HepG2 (cell line): ENCODE results near the gene OPRL1. TPM values are rescaled to one million over a fixed set of nuclear protein-coding genes. Genes with fewer than 3 reads are reported as not detected.

ENCODE experiments used
- ARNT ChIP-seq: fragments of 450-650 bp; IDR thresholded peaks from 2 replicates; pipeline ENCODE4 v1.6.1; 2017
- ISX ChIP-seq: sonication (generic); formaldehyde crosslinking; conservative IDR thresholded peaks from 2 replicates; pipeline ENCODE4 v1.5.0; 2020; ENCODE audit warnings: missing genetic modification reagents
- RFX5 ChIP-seq: IDR thresholded peaks from 2 replicates; pipeline ENCODE4 v1.6.1; 2011; ENCODE audit warnings: low read depth, low read length, improper control_type of control experiment
- SAP130 ChIP-seq: IDR thresholded peaks from 2 replicates; pipeline ENCODE4 v1.6.1; 2016; ENCODE audit warnings: low read depth
- SMAD3 ChIP-seq: sonication (generic); formaldehyde crosslinking; IDR thresholded peaks from 2 replicates; pipeline ENCODE4 v1.4.0; 2020; ENCODE audit warnings: missing genetic modification reagents
- TEAD2 ChIP-seq: sonication (generic); formaldehyde crosslinking; IDR thresholded peaks from 2 replicates; pipeline ENCODE4 v1.9.0; 2021; ENCODE audit warnings: missing genetic modification reagents
- TSC22D2 ChIP-seq: sonication (generic); formaldehyde crosslinking; IDR thresholded peaks from 2 replicates; pipeline ENCODE4 v1.5.1; 2020; ENCODE audit warnings: missing genetic modification reagents, mild to moderate bottlenecking, borderline replicate concordance
- U2AF1 ChIP-seq: fragments of 200-400 bp; formaldehyde crosslinking; optimal IDR thresholded peaks from 2 replicates; pipeline ENCODE3; 2017; ENCODE audit warnings: mild to moderate bottlenecking, low read depth, low read length
- ZNF263 ChIP-seq: sonication (generic); formaldehyde crosslinking; IDR thresholded peaks from 2 replicates; pipeline ENCODE4 v1.4.0; 2020; ENCODE audit warnings: missing genetic modification reagents
- ZNF607 ChIP-seq: sonication (generic); formaldehyde crosslinking; IDR thresholded peaks from 2 replicates; pipeline ENCODE4 v1.5.1; 2020; ENCODE audit warnings: missing genetic modification reagents, mild to moderate bottlenecking, borderline replicate concordance
- ZNF616 ChIP-seq: sonication (generic); formaldehyde crosslinking; IDR thresholded peaks from 2 replicates; pipeline ENCODE4 v1.5.0; 2020; ENCODE audit warnings: low read depth, mild to moderate bottlenecking, missing genetic modification reagents
- ZZZ3 ChIP-seq: sonication (generic); formaldehyde crosslinking; IDR thresholded peaks from 2 replicates; pipeline ENCODE4 v1.4.0; 2020; ENCODE audit warnings: missing genetic modification reagents, mild to moderate bottlenecking, borderline replicate concordance
- polyA plus RNA-seq, 8 experiments: library from polyadenylated mRNA; depleted of rRNA in 3 of 8; stranded (reverse) in 7 of 8; unstranded in 1 of 8; fragments of >200 nt; fragmentation: Illumina TruSeq in 4 of 8; extraction: Trizol in 4 of 8; gene quantifications; 2 replicates each; pipeline versions ENCODE4 v1.2.1 to v1.2.3, GENCODE V29; 2011 to 2016; ENCODE audit warnings: low read depth in 4 of 8, missing spikeins in 1 of 8, mixed read lengths in 1 of 8; ENCODE audit not compliant: insufficient read depth in 1 of 8
- total RNA-seq, 5 experiments: library from RNA; depleted of rRNA; stranded (reverse); fragments of >200 nt; fragmentation: Illumina TruSeq; extraction: Trizol; gene quantifications; 2 replicates each; pipeline ENCODE4 v1.2.3, GENCODE V29; 2016; ENCODE audit warnings: low read depth in 1 of 5
- TF ChIP-seq, protein P1 (sequence below): conservative IDR thresholded peaks from 2 replicates; pipeline ENCODE4 v1.6.1; 2018; ENCODE audit warnings: missing genetic modification reagents
- TF ChIP-seq, protein P2 (sequence below): sonication (generic); formaldehyde crosslinking; IDR thresholded peaks from 2 replicates; pipeline ENCODE4 v1.4.0; 2020; ENCODE audit warnings: missing genetic modification reagents
- TF ChIP-seq, protein P3 (sequence below): IDR thresholded peaks from 2 replicates; pipeline ENCODE4 v1.6.1; 2016; ENCODE audit warnings: missing compliant biosample characterization, missing genetic modification reagents, borderline replicate concordance
- TF ChIP-seq, protein P4 (sequence below): sonication (generic); formaldehyde crosslinking; IDR thresholded peaks from 2 replicates; pipeline ENCODE4 v1.4.0; 2020; ENCODE audit warnings: missing genetic modification reagents
- TF ChIP-seq, protein P5 (sequence below): sonication (generic); formaldehyde crosslinking; IDR thresholded peaks from 2 replicates; pipeline ENCODE4 v1.9.0; 2021; ENCODE audit warnings: missing genetic modification reagents, borderline replicate concordance
- TF ChIP-seq, protein P6 (sequence below): sonication (generic); formaldehyde crosslinking; IDR thresholded peaks from 2 replicates; pipeline ENCODE4 v1.4.0; 2020; ENCODE audit warnings: missing genetic modification reagents
- TF ChIP-seq, protein P7 (sequence below): IDR thresholded peaks from 2 replicates; pipeline ENCODE4 v1.6.1; 2016; ENCODE audit warnings: low read depth, control low read depth

OPRL1 gene
- total and polyA plus RNA-seq, 2 of the 13 experiments (the other 11 are each of a cell fraction or from before 2014, with no cell fraction given), result 0.35 to 0.71 TPM

DNA sequence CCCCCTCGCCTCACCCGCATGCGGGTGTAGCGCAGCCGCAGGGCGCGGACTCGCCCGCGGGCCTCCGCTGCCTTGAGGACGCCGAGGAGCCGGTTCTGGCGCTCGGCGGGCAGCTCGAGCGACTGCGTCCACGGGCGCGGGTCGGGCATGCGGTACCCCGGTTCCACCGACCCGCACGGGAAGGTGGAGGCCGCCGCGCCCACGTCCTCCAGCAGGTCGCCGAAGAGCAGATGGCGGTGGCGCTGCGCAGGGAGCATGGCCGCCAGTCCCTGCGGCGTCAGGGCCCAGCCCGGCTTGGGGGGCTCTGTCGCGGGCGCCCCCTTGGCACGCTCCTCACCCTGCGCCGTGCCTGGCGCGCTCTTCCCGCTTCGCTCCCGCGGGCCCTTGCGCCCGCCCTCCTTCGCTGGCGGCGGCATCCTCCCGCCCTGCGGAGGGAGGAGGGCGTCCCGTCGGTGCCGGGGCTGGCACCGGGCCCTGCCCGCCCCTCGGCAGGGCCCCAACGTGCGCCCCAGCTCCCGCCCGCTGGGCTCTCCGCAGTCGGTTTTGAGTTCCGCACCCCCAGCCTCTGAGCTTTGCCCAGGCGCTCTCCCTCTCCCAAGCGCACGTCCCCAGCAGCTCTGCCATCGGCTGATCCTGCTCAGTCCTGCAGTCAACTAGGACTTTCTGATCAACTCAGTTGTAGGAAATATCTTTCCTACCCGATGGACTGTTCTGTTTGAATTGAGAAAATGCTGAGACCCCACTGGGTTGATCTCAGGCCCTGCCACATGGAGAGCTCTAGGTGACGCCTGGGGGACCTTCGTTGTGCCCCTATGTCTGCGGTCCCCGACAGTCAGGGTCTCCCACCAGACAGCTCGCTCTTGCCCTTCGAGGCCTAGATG is 4.2 kb downstream of the OPRL1 start, which contains the start of gene LKAAEAR1 (continued):
- TF ChIP-seq, protein P1, sequence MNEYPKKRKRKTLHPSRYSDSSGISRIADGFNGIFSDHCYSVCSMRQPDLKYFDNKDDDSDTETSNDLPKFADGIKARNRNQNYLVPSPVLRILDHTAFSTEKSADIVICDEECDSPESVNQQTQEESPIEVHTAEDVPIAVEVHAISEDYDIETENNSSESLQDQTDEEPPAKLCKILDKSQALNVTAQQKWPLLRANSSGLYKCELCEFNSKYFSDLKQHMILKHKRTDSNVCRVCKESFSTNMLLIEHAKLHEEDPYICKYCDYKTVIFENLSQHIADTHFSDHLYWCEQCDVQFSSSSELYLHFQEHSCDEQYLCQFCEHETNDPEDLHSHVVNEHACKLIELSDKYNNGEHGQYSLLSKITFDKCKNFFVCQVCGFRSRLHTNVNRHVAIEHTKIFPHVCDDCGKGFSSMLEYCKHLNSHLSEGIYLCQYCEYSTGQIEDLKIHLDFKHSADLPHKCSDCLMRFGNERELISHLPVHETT (CRISPR knock-in tag), result peak; percentile 45; the same call in 1 of the 2 replicates
- TF ChIP-seq U2AF1 (no peak), ISX (CRISPR knock-in tag) (no peak), ZNF607 (CRISPR knock-in tag) (0 out of 2 replicates have a peak, but pooled peaks have one; percentile 40), ZZZ3 (0 out of 2 replicates have a peak, but pooled peaks have one; percentile 28), ARNT (no peak), TSC22D2 (0 out of 2 replicates have a peak, but pooled peaks have one; percentile 50), ZNF263 (no peak; the same call in 1 of the 2 replicates), TEAD2 (CRISPR knock-in tag) (no peak), ZNF616 (CRISPR knock-in tag) (no peak; the same call in 1 of the 2 replicates), SMAD3 (CRISPR knock-in tag) (no peak), SAP130 (CRISPR knock-in tag) (no peak), RFX5 (no peak)
- TF ChIP-seq, protein P2, sequence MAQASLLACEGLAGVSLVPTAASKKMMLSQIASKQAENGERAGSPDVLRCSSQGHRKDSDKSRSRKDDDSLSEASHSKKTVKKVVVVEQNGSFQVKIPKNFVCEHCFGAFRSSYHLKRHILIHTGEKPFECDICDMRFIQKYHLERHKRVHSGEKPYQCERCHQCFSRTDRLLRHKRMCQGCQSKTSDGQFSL (CRISPR knock-in tag), result no peak
- TF ChIP-seq, protein P3, sequence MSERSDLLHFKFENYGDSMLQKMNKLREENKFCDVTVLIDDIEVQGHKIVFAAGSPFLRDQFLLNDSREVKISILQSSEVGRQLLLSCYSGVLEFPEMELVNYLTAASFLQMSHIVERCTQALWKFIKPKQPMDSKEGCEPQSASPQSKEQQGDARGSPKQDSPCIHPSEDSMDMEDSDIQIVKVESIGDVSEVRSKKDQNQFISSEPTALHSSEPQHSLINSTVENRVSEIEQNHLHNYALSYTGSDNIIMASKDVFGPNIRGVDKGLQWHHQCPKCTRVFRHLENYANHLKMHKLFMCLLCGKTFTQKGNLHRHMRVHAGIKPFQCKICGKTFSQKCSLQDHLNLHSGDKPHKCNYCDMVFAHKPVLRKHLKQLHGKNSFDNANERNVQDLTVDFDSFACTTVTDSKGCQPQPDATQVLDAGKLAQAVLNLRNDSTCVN, result no peak
- TF ChIP-seq, protein P4, sequence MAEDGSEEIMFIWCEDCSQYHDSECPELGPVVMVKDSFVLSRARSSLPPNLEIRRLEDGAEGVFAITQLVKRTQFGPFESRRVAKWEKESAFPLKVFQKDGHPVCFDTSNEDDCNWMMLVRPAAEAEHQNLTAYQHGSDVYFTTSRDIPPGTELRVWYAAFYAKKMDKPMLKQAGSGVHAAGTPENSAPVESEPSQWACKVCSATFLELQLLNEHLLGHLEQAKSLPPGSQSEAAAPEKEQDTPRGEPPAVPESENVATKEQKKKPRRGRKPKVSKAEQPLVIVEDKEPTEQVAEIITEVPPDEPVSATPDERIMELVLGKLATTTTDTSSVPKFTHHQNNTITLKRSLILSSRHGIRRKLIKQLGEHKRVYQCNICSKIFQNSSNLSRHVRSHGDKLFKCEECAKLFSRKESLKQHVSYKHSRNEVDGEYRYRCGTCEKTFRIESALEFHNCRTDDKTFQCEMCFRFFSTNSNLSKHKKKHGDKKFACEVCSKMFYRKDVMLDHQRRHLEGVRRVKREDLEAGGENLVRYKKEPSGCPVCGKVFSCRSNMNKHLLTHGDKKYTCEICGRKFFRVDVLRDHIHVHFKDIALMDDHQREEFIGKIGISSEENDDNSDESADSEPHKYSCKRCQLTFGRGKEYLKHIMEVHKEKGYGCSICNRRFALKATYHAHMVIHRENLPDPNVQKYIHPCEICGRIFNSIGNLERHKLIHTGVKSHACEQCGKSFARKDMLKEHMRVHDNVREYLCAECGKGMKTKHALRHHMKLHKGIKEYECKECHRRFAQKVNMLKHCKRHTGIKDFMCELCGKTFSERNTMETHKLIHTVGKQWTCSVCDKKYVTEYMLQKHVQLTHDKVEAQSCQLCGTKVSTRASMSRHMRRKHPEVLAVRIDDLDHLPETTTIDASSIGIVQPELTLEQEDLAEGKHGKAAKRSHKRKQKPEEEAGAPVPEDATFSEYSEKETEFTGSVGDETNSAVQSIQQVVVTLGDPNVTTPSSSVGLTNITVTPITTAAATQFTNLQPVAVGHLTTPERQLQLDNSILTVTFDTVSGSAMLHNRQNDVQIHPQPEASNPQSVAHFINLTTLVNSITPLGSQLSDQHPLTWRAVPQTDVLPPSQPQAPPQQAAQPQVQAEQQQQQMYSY (CRISPR knock-in tag), result no peak
- TF ChIP-seq, protein P5, sequence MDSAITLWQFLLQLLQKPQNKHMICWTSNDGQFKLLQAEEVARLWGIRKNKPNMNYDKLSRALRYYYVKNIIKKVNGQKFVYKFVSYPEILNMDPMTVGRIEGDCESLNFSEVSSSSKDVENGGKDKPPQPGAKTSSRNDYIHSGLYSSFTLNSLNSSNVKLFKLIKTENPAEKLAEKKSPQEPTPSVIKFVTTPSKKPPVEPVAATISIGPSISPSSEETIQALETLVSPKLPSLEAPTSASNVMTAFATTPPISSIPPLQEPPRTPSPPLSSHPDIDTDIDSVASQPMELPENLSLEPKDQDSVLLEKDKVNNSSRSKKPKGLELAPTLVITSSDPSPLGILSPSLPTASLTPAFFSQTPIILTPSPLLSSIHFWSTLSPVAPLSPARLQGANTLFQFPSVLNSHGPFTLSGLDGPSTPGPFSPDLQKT, result no peak
- TF ChIP-seq, protein P6, sequence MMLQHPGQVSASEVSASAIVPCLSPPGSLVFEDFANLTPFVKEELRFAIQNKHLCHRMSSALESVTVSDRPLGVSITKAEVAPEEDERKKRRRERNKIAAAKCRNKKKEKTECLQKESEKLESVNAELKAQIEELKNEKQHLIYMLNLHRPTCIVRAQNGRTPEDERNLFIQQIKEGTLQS (CRISPR knock-in tag), result peak; percentile 10; the same call in 1 of the 2 replicates
- TF ChIP-seq, protein P7, sequence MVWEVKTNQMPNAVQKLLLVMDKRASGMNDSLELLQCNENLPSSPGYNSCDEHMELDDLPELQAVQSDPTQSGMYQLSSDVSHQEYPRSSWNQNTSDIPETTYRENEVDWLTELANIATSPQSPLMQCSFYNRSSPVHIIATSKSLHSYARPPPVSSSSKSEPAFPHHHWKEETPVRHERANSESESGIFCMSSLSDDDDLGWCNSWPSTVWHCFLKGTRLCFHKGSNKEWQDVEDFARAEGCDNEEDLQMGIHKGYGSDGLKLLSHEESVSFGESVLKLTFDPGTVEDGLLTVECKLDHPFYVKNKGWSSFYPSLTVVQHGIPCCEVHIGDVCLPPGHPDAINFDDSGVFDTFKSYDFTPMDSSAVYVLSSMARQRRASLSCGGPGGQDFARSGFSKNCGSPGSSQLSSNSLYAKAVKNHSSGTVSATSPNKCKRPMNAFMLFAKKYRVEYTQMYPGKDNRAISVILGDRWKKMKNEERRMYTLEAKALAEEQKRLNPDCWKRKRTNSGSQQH, result no peak
